Stimulated activated CD8-positive, alpha-beta memory T cell treated with anti-CD3 and anti-CD28 coated beads, Interleukin-15, amount 100 ng/mL, for 1 hour (primary cell): Measurements from ENCODE around the gene MNT.

Experiments used
- DNase-seq: peaks from one replicate; pipeline ENCODE4 v3.0.0-alpha.2; 2020; ENCODE audit warnings: low read depth

Gene MNT

GRCh38 chr17:2380226-2380922 lies 20.5 kb downstream of the MNT start:
- no peak for DNase-seq

- DNase-seq, result no peak
Observed at GRCh38 chr17:2379489-2380225, 21.2 kb downstream of the MNT start.

- no peak for DNase-seq
Observed at GRCh38 chr17:2378905-2379304, 22.0 kb downstream of the MNT start.

GRCh38 chr17:2377659-2378058 lies 23.2 kb downstream of the MNT start:
- no peak for DNase-seq

GRCh38 chr17:2376107-2376506 lies 24.8 kb downstream of the MNT start:
- no peak for DNase-seq

GRCh38 chr17:2375406-2375805 lies 25.5 kb downstream of the MNT start:
- DNase-seq, result no peak

GRCh38 chr17:2374549-2375285 lies 26.1 kb downstream of the MNT start:
- no peak for DNase-seq

- no peak for DNase-seq
Observed at GRCh38 chr17:2373179-2373578, 27.7 kb downstream of the MNT start.

GRCh38 chr17:2372681-2373080 lies 28.2 kb downstream of the MNT start:
- DNase-seq, result no peak

- DNase-seq, result no peak
Observed at GRCh38 chr17:2372180-2372579, 28.7 kb downstream of the MNT start.

- no peak for DNase-seq
Observed at GRCh38 chr17:2371183-2372130, 29.4 kb downstream of the MNT start.

GRCh38 chr17:2370211-2370589 lies 30.7 kb downstream of the MNT start:
- DNase-seq, result no peak

GRCh38 chr17:2369551-2370210 lies 31.2 kb downstream of the MNT start:
- DNase-seq, result no peak

GRCh38 chr17:2369039-2369438 lies 31.8 kb downstream of the MNT start:
- DNase-seq, result no peak

GRCh38 chr17:2368359-2368758 lies 32.5 kb downstream of the MNT start:
- DNase-seq, result no peak

GRCh38 chr17:2366747-2367494 lies 33.9 kb downstream of the MNT start:
- DNase-seq, result no peak

GRCh38 chr17:2365132-2365531 lies 35.7 kb downstream of the MNT start:
- no peak for DNase-seq

- DNase-seq, result no peak
Observed at GRCh38 chr17:2364763-2365116, 36.1 kb downstream of the MNT start.

- DNase-seq, result no peak
Observed at GRCh38 chr17:2363851-2364762, 36.8 kb downstream of the MNT start.

- no peak for DNase-seq
Observed at GRCh38 chr17:2363318-2363717, 37.5 kb downstream of the MNT start.
